Gastrocnemius medialis (tissue), 4 donors: Measurements from ENCODE around the gene CDH3.

Experiments
- CTCF ChIP-seq, 5 experiments: fragments of 450-650 bp in 3 of 5; fragments of 200-600 bp in 2 of 5; sonication (generic) in 2 of 5; IDR thresholded peaks in 4 of 5; conservative IDR thresholded peaks in 1 of 5; 1 replicate in 4 of 5; 2 replicates in 1 of 5; pipeline ENCODE4 v1.5.1; 2016 to 2019; ENCODE audit warnings: antibody characterized with exemption in 5 of 5, mild to moderate bottlenecking in 3 of 5, moderate library complexity in 3 of 5
- POLR2A ChIP-seq, 2 donors: fragments of 450-650 bp; IDR thresholded peaks; one replicate each; pipeline ENCODE4 v1.6.1; 2017; ENCODE audit warnings: antibody characterized with exemption in 2 of 2, mild to moderate bottlenecking in 2 of 2, moderate library complexity in 2 of 2

GRCh38 chr16:68596266-68596665 lies 48.8 kb upstream of the CDH3 start:
- TF ChIP-seq CTCF (IDR thresholded peaks at IDR 0.05 in 4 of 5, conservative IDR thresholded peaks at IDR 0.05 in 1 of 5): no peak
- TF ChIP-seq POLR2A (IDR thresholded peaks at IDR 0.05): no peak
